ENCODE measurements around the gene AHCYL1.

DNA sequence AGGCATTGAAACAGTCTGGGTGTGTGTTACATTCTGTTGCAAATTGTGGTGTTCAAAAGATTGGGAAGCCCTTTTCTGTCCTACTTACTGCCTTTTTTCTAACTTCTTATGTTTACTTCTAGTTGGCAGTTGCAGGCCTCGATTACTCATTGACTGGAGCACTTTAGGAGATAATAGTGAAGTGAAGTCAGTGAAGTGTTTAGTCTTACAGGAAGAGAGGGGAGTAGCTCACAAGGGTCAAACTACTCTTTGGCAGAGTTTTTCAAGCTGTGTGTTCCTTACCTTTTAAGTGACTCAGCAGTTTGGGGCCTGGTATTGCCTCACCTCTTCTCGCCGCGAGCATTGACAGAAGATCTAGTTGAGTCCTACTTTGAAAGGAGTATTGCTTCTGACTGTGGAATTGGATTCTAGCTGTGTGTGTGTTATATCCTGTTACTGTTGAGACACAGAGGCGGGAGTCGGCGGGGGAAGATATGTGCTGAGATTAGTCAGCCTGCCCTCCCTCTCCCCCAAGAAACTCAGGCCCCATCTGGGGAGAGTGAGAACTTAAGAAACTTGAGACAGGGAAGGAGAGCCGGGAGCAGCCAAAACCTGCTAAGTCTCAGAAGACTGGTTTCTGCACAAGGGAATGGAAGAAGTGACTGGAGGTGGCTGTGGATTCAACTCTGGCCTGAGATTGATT, 19.3 kb downstream of the AHCYL1 start:
- TF ChIP-seq POLR2AphosphoS5 (IDR thresholded peaks at IDR 0.05) (peak; percentile 92), POLR2A (IDR thresholded peaks at IDR 0.05) (no peak)
- TF ChIP-seq, protein P1, sequence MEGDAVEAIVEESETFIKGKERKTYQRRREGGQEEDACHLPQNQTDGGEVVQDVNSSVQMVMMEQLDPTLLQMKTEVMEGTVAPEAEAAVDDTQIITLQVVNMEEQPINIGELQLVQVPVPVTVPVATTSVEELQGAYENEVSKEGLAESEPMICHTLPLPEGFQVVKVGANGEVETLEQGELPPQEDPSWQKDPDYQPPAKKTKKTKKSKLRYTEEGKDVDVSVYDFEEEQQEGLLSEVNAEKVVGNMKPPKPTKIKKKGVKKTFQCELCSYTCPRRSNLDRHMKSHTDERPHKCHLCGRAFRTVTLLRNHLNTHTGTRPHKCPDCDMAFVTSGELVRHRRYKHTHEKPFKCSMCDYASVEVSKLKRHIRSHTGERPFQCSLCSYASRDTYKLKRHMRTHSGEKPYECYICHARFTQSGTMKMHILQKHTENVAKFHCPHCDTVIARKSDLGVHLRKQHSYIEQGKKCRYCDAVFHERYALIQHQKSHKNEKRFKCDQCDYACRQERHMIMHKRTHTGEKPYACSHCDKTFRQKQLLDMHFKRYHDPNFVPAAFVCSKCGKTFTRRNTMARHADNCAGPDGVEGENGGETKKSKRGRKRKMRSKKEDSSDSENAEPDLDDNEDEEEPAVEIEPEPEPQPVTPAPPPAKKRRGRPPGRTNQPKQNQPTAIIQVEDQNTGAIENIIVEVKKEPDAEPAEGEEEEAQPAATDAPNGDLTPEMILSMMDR (IDR thresholded peaks at IDR 0.05): peak in 1 of 4 experiments; percentile 10
